OCI-LY3 (cell line): ENCODE data around the gene HOTAIR.

Experiments used
- CTCF ChIP-seq: fragments of 200-600, 300-600 bp; sonication (generic); IDR thresholded peaks from 2 replicates; pipeline ENCODE4 v1.5.1; 2014; ENCODE audit warnings: antibody characterized with exemption, low read length, low read depth
- EZH2phosphoT487 ChIP-seq: fragments of 200-600 bp; shearing (Covaris generic); IDR thresholded peaks from 2 replicates; pipeline ENCODE4 v1.6.1; 2018; ENCODE audit warnings: antibody characterized with exemption, mixed run types, low read depth

- TF ChIP-seq CTCF (no peak), EZH2phosphoT487 (no peak)
Observed at GRCh38 chr12:54000116-54001114, 25.7 kb upstream of the HOTAIR start, which contains the start of gene HOXC9.
